ENCODE measurements around the gene GDF11.
A peak's percentile ranks its signal among the peaks of the same experiment; 100 is the strongest.

GDF11 gene

DNA sequence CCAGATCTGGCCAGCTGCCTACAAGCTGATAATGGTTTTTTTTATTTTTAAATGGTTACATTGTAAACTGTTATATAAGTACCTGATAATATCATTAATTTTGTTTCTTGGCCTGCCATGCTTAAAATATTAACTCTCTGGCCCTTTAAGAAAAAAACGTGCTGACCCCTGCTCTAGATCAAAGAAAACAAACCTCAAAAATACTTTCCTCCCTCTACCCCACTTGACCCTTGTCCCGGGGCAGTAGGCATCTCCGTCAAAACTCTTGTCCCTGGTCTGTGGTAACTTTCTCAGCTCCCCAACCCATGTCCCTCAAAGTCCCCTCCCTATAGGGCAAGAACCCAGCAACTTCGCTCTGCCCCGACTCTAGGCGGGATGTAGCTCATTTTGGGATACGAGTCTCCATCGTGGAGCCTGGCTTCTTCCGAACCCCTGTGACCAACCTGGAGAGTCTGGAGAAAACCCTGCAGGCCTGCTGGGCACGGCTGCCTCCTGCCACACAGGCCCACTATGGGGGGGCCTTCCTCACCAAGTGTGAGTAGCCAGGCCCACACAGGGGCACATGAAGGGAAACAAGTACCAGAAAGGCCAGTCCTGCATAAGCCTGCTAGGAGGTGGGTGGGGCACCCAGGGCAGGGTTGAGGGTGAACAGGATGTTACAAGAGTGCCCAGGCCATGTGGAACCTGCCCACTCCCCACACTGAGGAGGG is 19.3 kb upstream of the GDF11 start:
- no peak for DNase-seq (ENCODE audit: low spot score)

DNA sequence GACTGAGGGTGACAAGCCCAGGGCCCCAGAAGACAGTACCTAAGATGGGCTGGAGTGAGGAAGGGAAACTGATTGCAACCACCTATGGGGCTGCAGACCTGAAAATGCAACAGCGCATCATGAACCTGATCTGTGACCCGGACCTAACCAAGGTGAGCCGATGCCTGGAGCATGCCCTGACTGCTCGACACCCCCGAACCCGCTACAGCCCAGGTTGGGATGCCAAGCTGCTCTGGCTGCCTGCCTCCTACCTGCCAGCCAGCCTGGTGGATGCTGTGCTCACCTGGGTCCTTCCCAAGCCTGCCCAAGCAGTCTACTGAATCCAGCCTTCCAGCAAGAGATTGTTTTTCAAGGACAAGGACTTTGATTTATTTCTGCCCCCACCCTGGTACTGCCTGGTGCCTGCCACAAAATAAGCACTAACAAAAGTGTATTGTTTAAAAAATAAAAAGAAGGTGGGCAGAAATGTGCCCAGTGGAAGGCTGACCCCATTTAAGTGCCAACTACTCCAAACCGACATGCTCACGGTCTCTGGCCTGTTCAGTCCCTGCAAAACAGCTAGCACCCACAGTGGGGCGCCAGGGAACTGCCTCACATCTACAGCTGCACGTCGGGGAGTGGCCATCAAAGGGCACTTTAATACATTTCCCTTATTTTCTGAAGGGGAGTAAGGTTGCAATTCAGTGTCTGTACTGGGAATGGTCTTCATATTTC is 18.5 kb upstream of the GDF11 start:
- peak; percentile 71 for DNase-seq (ENCODE audit: low spot score)

DNA sequence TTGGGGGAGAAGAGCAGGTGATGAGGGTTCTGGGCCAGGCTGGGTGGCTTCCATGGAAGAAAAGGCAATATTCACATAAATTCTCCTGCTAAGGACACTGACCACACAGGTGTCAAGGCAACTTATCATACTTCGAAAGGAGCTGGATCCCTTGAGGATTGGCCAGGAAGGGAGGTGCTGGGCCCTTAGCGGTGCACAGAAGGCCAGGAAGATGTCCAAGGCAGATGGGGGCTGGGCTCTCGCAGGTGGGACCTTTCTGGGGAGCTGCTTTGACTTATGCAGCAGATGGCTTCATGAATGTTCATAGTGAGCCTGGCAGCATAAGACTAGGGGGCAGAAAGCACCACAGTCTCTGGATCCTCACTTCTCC is 18.0 kb upstream of the GDF11 start:
- no peak for DNase-seq (ENCODE audit: low spot score)

DNA sequence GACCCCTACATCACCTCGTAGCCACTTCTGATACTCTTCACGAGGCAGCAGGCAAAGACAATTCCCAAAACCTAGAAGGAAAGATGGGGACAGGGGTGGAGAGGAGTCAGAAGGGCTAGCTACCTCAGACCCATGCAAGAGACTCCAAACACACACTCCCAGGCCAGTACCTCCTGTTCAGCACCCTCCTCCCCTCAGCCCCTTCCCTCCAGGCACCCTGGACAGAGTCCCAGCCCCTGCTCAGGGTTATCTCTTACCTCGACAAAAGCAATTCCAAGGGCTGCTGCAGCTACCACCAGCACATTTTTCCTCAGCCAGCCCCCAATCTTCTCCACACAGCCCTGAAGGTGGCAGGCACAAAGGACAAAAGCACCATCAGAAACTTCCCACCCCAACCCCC is 17.4 kb upstream of the GDF11 start:
- DNase-seq (ENCODE audit: low spot score): no peak

DNA sequence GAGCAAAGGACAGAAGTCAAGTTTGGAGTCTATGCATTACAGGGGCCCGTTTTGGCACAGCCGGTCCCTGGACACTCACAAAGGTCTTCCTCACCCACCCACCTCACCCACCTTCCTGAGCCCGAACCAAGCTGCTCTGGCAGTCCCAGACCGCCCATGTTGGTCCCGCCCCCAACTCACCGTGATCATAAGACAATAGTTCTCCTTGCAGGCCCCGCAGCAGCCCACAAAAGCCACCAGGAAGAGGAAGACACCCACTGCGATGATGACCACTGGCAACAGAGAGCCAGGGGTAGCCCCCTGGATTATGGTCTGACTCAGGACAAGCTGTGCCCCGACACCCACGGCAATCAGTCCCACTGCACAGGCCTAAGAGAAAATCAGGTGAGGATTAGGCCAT is 16.0 kb upstream of the GDF11 start:
- no peak for DNase-seq (ENCODE audit: low spot score)

DNA sequence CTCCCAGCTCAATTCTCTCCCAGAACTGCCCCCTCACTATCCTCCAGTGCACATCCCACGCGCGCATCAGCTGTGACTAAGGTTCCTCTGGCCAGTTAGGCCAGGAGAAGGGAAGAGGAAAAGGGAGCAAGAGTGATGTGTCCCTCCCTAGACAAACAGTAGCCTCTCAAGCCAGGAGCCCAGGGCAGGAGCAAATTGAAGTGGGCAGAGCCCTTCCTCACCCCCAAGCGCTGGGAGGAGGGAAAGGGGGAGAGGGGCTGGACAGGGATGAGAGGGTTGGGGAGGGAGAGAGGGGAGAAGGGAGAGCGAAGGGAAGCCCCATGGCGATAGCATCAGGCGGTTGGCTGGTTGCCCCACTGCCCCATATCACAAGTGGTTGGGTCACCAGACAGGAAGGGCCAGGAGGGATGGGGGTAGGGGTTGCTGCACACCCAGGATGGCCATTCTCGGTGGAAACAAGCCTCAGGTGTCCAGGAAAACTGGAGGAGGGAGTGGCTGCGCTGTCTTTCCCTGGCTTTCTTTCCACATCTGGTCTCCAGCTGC is 15.2 kb upstream of the GDF11 start:
- DNase-seq (ENCODE audit: low spot score): no peak

DNA sequence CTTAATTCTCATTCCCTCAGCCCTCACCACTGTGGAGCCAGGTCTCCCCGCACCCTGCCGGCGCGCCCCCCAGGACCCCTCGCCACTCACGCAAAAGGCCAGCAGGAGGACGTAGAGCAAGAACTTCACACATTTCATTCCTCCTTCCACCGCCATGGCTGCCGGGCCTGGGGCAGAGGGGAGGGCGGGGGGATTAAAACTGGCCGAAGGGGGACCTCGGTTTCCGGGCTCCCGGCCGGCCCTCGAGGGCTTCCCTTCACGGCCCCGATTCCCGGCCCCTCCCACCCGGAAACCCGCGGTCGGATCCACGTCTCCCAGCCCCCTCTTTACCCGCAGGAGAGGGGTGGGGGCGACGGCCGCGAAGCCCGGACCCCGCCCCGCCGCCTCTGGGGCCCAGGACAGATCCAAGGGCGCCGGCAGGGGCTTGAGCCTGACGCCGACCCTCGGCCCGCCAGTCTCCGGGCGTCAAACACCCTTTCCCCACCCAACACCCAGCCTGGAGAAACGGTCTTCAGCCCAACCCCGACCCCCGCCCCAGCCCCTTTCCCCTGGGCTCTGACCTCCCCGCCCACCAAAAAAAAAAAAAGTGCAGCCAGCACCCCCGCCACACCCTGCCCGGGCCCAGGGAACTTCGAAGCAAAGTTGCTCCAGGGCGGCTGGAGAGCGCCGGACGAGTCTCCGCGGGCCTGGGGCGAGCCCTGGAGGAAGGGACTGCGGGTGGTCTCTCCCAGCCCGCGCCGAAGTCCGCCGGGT is 14.6 kb upstream of the GDF11 start:
- no peak for DNase-seq (ENCODE audit: low spot score)

DNA sequence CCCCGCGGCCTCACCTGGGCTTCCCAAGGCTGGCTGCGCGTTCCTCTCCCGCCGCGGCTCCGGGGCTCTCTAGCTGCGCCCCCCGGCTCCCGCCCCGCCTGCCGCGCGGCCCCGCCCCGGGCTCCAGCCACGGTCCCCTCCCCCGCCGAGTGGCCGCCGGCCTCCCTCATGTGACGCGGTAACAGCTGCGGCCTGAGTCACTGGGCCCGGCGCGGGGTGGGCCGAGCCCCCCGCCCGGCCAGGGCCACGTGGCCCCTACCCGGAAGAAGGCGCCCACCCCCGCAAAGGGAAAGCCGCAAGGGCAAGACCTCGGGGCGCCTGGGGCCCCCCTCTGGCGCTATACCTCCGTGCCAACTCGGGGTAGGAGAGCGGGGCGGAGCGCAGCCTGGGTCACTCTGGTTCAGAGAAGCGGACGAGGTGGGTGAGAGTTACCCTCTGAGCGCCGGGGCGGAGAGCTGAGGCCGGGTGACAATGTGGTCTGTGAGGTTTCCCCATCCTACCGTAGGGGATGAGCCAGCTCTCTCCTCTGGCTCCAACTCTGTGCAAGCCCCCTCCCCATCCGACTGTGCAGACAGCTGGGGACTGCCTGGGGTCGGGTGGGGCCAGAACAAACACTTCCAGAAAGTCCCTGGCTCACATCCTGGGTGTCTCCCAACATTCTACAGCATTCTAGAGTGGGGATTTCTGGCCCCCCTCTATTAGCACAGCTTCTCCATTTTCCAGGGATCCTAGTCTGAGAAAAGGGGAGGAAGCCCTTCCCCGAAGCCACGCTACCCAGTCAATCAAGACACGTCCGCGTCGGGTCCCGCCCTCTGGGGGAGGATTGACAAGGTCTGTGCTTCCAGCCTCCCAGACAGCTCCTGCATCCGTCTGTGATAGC is 13.7 kb upstream of the GDF11 start, which contains the start of gene CD63:
TSS of gene CD63 (minus strand) at position 71 of the 880 bp plus-strand sequence. CDS start 668 bp downstream, outside the sequence.
- DNase-seq (ENCODE audit: low spot score): peak; percentile 77

DNA sequence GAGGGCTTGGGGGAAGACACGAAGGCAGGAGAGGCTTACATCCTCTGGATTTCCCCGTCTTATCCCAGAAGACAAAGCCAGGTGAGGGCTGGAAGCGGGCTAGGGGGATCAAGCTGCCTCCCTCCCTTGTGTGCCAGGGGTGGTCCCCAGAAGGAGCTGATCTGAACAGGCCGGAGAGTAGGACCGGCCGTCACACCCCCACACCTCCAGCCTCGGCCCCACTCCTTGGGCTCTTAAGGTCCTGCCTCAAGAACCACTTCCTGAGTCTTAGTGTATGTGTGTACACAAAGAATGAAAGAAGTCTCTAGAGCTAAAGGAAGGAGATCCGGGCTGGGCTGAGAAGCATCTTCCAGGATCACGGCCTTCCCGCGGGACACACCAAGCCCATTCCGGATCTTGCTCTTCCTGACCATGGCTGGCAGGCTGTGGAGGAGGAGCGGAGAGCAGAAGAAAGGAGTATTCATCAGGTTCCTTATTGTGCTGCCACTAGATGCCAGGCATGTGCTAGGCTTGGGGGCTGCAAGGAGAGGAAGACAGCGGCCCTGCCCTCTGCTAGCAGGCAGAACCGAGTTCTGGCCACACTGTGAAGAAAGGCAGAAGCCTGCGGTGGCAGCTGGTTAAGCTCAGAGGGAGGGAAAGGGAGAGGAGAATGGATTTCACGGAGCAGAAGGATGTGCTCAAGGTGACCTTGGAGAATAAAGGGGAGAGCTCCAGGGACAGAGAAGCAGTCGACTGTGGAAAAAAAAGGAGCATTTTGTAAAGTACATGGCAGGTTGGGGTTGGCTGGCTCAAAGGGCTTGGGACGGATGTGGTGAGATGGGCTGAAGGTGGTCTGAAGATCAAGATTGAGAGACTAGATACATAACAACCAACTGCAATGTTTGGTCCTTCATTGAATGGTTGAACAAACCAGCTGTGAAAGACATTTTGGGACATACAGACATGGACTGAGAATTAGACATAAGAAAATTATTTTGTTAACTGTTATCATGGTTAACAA is 12.8 kb upstream of the GDF11 start:
- no peak for DNase-seq (ENCODE audit: low spot score)

DNA sequence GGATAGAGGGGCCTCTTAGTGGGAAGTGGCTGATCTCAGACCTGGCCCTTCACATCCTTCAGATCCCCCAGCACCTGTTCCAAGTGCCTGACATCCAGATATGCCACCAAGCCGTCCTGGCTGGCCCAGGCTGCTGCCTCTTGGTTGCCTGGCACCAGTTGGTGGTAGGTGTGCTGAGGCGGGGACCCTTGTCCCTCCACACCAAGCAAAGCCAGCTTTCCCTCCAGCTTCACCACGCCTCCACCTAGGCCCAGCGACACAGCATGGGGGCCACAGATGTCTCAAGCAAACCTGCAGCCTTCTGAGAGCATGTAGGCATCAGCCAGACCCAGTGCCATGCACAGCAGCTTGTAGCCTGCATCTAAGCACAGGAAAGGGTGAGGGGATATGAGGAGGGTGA is 10.6 kb upstream of the GDF11 start:
- DNase-seq (ENCODE audit: low spot score): no peak

DNA sequence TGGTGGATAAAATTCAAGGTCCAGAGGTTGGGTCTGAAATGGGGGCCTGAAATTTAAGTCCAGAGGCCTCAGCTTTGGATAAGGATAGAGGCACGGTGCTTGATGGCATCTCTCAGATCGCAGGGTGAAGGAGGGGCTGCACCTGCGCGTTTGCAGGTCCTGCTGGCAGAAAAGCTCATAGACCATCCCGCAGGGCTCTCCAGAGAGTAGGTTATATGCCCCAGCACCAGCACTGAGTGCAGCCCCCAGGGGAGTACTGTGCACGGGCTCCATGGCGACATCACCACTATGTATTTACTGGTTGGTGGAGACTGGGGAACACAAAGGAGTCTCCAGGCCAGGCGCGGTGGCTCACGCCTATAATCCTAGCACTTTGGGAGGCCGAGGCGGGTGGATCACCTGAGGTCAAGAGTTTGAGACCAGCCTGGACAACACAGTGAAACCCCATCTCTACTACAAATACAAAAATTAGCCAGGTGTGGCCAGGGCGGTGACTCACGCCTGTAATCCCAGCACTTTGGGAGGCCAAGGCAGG is 9.8 kb upstream of the GDF11 start:
- no peak for DNase-seq (ENCODE audit: low spot score)

DNA sequence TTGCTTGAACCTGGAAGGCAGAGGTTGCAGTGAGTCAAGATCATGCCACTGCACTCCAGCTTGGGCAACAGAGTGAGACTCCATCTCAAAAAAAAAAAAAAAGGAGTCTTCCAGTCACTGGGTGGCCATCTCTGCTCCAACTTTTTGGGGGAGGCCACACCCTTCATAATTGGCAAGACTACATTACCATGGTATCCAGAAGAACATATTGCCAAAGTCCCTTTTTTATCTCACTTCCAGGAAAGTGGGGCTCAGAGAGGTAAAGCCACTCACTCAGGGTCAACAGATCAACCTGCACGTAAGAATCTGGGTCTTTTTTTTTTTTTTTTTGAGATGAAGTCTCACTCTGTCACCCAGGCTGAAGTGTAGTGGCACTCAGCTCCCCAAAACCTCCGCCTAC is 9.1 kb upstream of the GDF11 start:
- no peak for DNase-seq (ENCODE audit: low spot score)

DNA sequence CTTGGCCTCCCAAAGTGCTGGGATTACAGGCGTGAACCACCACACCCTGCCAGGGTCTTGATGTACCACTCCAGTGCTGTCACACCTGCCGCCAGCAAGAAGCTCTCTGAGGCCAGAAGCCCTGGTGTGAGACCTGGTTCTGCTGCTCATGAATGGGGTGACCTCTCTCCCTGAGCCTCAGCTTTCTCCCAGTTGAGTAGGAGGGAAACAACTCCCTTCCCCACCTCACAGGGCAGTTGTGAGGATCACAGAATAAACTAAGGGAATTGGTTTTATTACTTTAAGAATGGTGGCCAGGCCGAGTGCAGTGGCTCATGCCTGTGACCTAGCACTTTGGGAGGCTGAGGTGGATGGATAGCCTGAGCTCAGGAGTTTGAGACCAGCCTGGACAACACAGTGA is 8.3 kb upstream of the GDF11 start:
- no peak for DNase-seq (ENCODE audit: low spot score)

DNA sequence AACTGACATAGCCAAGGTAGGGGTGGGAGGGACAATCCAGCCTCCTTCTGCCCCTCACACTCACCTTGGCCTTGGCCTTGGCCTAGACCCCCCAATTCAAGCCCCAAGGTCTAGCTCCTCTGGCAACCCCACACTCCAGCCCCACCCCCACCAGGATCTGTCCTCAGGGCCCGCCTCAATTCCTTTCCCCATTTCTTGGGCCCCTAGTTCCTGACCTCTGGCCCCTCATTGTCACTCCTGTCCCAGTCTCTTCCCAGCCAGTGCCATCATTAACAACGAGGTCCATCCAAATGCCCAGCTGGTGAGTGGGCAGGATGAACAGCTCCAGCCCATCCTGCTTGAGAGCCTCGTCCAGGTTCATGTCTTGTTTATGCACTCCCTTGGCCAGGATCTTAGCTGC is 6.8 kb upstream of the GDF11 start:
- no peak for DNase-seq (ENCODE audit: low spot score)

DNA sequence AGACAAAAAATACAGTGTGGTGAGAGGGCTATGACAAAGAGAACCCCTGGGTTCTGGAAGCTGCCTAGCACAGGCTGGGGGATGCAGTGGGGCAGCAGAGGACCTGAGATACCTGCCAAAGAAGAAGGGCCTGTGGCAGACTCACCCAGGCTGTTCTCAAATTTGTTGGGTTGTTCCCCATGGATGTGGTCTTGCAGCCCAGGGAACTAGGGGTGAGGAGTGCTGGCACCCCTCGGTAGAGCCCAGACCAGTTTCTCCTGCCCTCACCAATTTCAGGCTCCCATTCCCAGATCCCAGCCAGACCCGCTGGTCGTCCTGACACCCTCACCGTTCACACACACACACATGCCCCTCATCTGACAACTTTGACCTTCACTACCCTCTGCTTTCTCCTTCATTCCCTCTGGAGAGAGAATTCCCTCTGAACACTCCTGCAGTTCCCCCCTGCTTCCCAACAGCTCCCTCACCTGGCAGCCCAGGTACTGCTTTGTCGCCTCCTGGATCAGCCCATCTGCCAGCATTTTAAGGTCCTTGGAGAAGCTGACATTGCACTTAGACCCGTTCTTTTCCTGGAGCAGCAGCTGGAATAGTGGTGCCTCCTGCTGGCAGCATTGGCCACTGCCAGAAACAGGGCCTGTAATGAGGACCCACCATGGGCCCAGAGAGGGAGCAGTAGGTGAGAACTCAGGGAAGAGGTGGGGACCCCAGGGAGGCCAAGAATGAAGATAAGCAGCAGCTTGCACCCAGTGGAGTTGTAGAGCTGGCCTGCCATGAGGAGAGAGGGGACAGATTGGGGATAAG is 5.9 kb upstream of the GDF11 start:
- DNase-seq (ENCODE audit: low spot score): no peak

DNA sequence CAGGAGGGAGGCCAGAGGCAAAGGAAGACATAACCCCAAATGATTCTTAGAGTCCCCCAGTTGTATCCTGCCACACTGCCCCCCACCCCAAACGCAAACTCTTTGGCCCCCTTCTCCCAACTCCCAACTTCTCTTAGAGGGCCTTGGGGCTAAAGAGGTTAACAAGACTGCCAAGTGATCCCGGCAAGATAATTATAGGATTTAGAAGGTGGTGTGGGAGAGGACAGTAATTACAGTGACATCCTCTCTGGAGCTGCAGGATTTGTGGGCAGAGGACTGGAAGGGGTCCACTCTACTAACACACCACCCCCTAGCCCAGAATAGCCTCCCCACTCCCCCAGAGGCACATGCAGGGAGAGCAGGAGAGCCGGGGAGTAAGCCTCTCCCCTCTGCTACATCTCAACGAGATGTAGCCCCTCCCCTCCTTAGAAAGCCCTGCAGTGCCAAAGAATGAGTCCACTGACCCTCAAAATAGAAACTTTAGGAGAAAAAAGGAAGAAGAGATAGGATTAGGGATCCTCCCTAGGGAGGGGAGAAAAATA is 5.3 kb upstream of the GDF11 start:
- DNase-seq (ENCODE audit: low spot score): no peak

DNA sequence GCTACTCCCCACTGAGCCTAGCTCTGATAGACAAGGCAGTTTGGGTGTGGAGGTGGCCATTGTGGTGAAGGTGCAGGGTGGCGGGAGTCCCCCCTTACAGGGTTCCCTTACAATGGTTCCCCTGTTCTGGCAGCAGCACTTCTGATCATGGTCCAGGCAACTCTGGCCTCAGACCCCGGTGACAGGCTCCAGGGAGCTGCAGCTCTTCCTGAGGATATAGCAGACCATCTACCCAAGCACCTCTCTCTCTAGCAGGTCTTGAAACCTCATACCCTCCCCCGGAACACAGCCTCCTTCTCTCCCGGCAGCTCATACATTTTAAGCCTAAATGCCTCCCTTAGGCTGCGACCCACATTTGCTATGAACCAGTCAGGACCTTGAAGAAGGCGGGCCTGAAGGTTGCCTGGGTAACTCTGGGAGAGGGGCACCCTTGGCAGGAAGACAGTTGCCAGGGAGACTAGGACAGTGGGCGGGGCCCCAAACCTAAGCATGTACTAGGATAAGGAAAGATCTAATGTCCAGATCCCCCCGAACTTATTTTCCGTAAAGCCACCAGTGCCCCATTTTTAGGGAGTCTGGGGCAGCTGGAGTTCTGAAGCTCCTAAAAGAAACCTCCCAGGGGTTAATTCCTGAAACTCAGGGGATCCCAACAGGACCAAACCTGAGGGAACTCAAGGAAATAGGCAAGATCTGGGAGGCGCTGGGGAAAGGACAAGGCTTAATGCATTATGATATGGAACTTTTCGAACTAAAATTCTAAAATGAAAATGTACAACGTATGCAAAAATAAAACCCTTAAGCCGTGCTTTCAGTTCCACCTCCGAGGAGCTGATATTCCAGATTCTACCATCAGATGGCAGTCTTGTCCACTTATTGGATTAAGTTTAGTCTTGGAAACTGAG is 4.5 kb upstream of the GDF11 start:
- DNase-seq (ENCODE audit: low spot score): peak; percentile 89

DNA sequence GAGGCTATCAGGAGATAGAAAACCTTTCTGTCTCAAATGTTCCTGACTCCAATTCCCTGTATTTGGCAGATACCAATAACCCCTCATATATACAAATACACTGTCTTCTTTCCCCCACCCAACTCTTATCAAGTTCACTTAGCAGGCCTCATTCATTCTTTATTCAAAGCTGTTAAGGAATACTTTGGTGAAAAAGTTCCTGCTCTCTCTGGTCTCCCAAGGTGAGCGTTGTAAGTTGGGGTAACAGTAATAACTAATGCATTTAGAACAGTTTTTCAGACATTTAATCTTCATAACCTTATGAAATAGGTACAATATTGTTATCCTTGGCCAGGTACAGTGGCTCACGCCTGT is 3.9 kb upstream of the GDF11 start:
- no peak for DNase-seq (ENCODE audit: low spot score)

Measured in activated CD4-positive, alpha-beta T cell treated with anti-CD3 and anti-CD28 coated beads, Interleukin-2, Interleukin-4, amounts not matched to agents 100 ng/mL and 50 ng/mL, durations not matched to agents 16 hours and 8 hours (primary cell).